Thoracic aorta (tissue), 2 donors: ENCODE results near the gene TRMT61A. TPM values are rescaled to one million over a fixed set of nuclear protein-coding genes. Genes with fewer than 3 reads are reported as not detected.

Experiments used
- ATAC-seq: fragments of 150-250 bp; one replicate; pipeline ENCODE4 v1.8.0; 2017; ENCODE audit warnings: low read depth; ENCODE audit not compliant: insufficient number of reproducible peaks, low FRiP score
- DNase-seq: peaks from one replicate; pipeline ENCODE4 v3.0.0-alpha.2; 2020; ENCODE audit warnings: low spot score
- H3K27ac ChIP-seq, 2 donors: fragments of 200-600 bp; sonication (generic); 1 replicate in 1 of 2; 2 replicates in 1 of 2; pipeline ENCODE4 v1.5.1; 2016; ENCODE audit warnings: mild to moderate bottlenecking in 2 of 2, moderate library complexity in 2 of 2
- H3K27me3 ChIP-seq: fragments of 200-600 bp; sonication (generic); replicated peaks from 2 replicates; pipeline ENCODE4 v1.6.0; 2016; ENCODE audit warnings: mild to moderate bottlenecking; ENCODE audit not compliant: insufficient read depth
- H3K36me3 ChIP-seq: fragments of 200-600 bp; sonication (generic); one replicate; pipeline ENCODE4 v1.5.1; 2016
- H3K4me1 ChIP-seq, 2 donors: fragments of 200-600 bp; sonication (generic); 1 replicate in 1 of 2; 2 replicates in 1 of 2; pipeline versions ENCODE4 v1.5.1 to v1.6.0; 2016; ENCODE audit warnings: low read depth in 2 of 2, mild to moderate bottlenecking in 1 of 2; ENCODE audit not compliant: control insufficient read depth in 1 of 2
- H3K4me3 ChIP-seq: fragments of 200-600 bp; sonication (generic); 2 replicates; pipeline ENCODE4 v1.5.1; 2016; ENCODE audit warnings: mild to moderate bottlenecking
- H3K9me3 ChIP-seq: fragments of 200-600 bp; sonication (generic); 2 replicates; pipeline ENCODE4 v1.5.1; 2016
- CTCF ChIP-seq: fragments of 200-600 bp; sonication (generic); IDR thresholded peaks from one replicate; pipeline ENCODE4 v1.5.1; 2019; ENCODE audit warnings: antibody characterized with exemption
- total RNA-seq, 2 donors: library from RNA; depleted of rRNA; stranded (reverse); fragments of >200 nt; gene quantifications; one replicate each; pipeline versions ENCODE4 v1.1.0 to v1.2.3, GENCODE V29; 2016

The TRMT61A gene
- total RNA-seq, 2 donors from 2014 or later = 18.6 to 18.8 TPM

- DNase-seq (no peak), ATAC-seq (no peak)
- no peak for TF ChIP-seq CTCF
- H3K4me1 ChIP-seq = peaks cover 28 to 54% of the 10 kb centered on the region in 2 donors
- H3K27ac ChIP-seq = peak overlapping the region; percentile 6 to 25
- no peak overlapping the region for H3K4me3 ChIP-seq
- H3K9me3 ChIP-seq = no peaks in the 10 kb centered on the region
- no peaks in the 10 kb centered on the region for H3K27me3 ChIP-seq
- peaks cover 12% of the 10 kb centered on the region for H3K36me3 ChIP-seq
Observed at GRCh38 chr14:103555559-103556337, 26.8 kb downstream of the TRMT61A start.

GRCh38 chr14:103556946-103557758 lies 28.2 kb downstream of the TRMT61A start:
- H3K27me3 ChIP-seq = no peaks in the 10 kb centered on the region
- peaks cover 23 to 52% of the 10 kb centered on the region in 2 donors for H3K4me1 ChIP-seq
- no peaks in the 10 kb centered on the region for H3K9me3 ChIP-seq
- H3K27ac ChIP-seq = peak overlapping the region in 1 of 2 donors; percentile 11
- no peak for ATAC-seq
- peaks cover 12% of the 10 kb centered on the region for H3K36me3 ChIP-seq
- DNase-seq = no peak
- H3K4me3 ChIP-seq = no peak overlapping the region
- TF ChIP-seq CTCF = no peak

- peaks cover 19 to 42% of the 10 kb centered on the region in 2 donors for H3K4me1 ChIP-seq
- H3K36me3 ChIP-seq = peaks cover 12% of the 10 kb centered on the region
- no peak overlapping the region for H3K27ac ChIP-seq
- TF ChIP-seq CTCF = no peak
- no peak for DNase-seq
- H3K9me3 ChIP-seq = no peaks in the 10 kb centered on the region
- H3K4me3 ChIP-seq = no peak overlapping the region
- no peak for ATAC-seq
- H3K27me3 ChIP-seq = no peaks in the 10 kb centered on the region
Observed at GRCh38 chr14:103558071-103558882, 29.3 kb downstream of the TRMT61A start.

- TF ChIP-seq CTCF = no peak
- Histone ChIP-seq H3K9me3 (no peaks in the 10 kb centered on the region), H3K27ac (no peak overlapping the region), H3K4me1 (peaks cover 30 to 55% of the 10 kb centered on the region in 2 donors), H3K36me3 (peaks cover 12% of the 10 kb centered on the region), H3K27me3 (no peaks in the 10 kb centered on the region), H3K4me3 (no peak overlapping the region)
- ATAC-seq = no peak
- no peak for DNase-seq
Observed at GRCh38 chr14:103559766-103560165, 30.8 kb downstream of the TRMT61A start.
